ENCODE results near the gene KLK12. TPM values are rescaled to one million over a fixed set of nuclear protein-coding genes. Genes with fewer than 3 reads are reported as not detected.
A peak's percentile ranks its signal among the peaks of the same experiment; 100 is the strongest.

Gene KLK12
- total RNA-seq, 1 experiment from 2014 or later, result not detected

GRCh38 chr19:51002542-51003311 is 32.1 kb downstream of the KLK12 start:
- no peak overlapping the region for H2AFZ ChIP-seq (ENCODE audit: low read length)
- DNase-seq, result peak; percentile 100

More at GRCh38 chr19:51002542-51003311, 32.1 kb downstream of the KLK12 start:
- Histone ChIP-seq H3K23me2 (ENCODE audit: insufficient read length, low read depth, low read length, poor library complexity, severe bottlenecking) (peaks cover 6% of the 10 kb centered on the region), H2BK120ac (ENCODE audit: low read depth, low read length, poor library complexity, severe bottlenecking) (no peak overlapping the region), H3T11ph (ENCODE audit: low read length) (no peak overlapping the region), H3K9me3 (ENCODE audit: control insufficient read depth, low read depth, low read length) (no peaks in the 10 kb centered on the region), H4K91ac (ENCODE audit: insufficient read length, low read depth, low read length) (peak overlapping the region; percentile 32), H2BK5ac (ENCODE audit: insufficient read length, low read length) (no peak overlapping the region), H3K18ac (ENCODE audit: insufficient read length, low read depth, low read length) (peak overlapping the region; percentile 51), H2BK15ac (ENCODE audit: low read depth, low read length) (no peak overlapping the region), H3K4me1 (ENCODE audit: insufficient read depth, low read length) (0 out of 2 replicates have a peak, but pooled peaks cover 4% of the 10 kb centered on the region), H3K79me2 (ENCODE audit: insufficient read depth, low read length) (no peaks in the 10 kb centered on the region), H3K4ac (ENCODE audit: low read depth, low read length) (no peak overlapping the region), H3K14ac (ENCODE audit: insufficient read depth, low read length) (0 out of 2 replicates have a peak overlapping the region, but pooled peaks have one; percentile 77), H3K23ac (ENCODE audit: insufficient read length, low read depth, low read length) (no peak overlapping the region), H3K27ac (ENCODE audit: insufficient read length, low read depth, low read length) (peak overlapping the region; percentile 14), H2BK12ac (ENCODE audit: insufficient read length, low read depth, low read length) (no peak overlapping the region), H4K20me1 (ENCODE audit: control insufficient read depth, insufficient read depth, insufficient read length) (no peaks in the 10 kb centered on the region), H3K4me2 (ENCODE audit: insufficient read depth, insufficient read length, low read length) (peak overlapping the region; percentile 76), H4K8ac (replicated peaks; ENCODE audit: insufficient read length, low read depth, low read length) (no peak overlapping the region), H3K9ac (ENCODE audit: extremely low read depth, insufficient read length, low read length) (peak overlapping the region; percentile 46), H2BK20ac (ENCODE audit: low read depth, low read length, poor library complexity, severe bottlenecking) (no peak overlapping the region), H3K27me3 (ENCODE audit: insufficient read depth, low read length) (no peaks in the 10 kb centered on the region), H4K5ac (ENCODE audit: insufficient read length, low read depth, low read length) (no peak overlapping the region), H2AK5ac (ENCODE audit: insufficient read length, low read length) (no peak overlapping the region), H3K79me1 (ENCODE audit: insufficient read depth, low read depth, low read length, poor library complexity, severe bottlenecking) (no peaks in the 10 kb centered on the region), H3K56ac (ENCODE audit: insufficient read length, low read depth, low read length) (no peak overlapping the region)
- H3K27me3 Mint-ChIP-seq (ENCODE audit: low read depth), result peaks cover 42% of the 10 kb centered on the region
- H3K9me3 Mint-ChIP-seq, result no peaks in the 10 kb centered on the region; a peak in 1 of 5 replicates
- TF ChIP-seq CTCF (conservative IDR thresholded peaks at IDR 0.05), result no peak
- H3K4me3 Mint-ChIP-seq, result peak overlapping the region; percentile 14 to 59; a peak in 4 of 5 replicates
- no peaks in the 10 kb centered on the region for H3K36me3 Mint-ChIP-seq (ENCODE audit: insufficient read depth in 1 of 3, low read depth in 3 of 3)
- WGBS (ENCODE audit: extremely low coverage, insufficient read length, low lambda C conversion rate), result no CpG with 5 or more reads among the region's 42 CpGs
- peaks cover 22 to 31% of the 10 kb centered on the region in 2 experiments for H3K4me1 Mint-ChIP-seq
- H3K27ac Mint-ChIP-seq, result peak overlapping the region in 2 of 3 experiments; percentile 57 to 88; a peak in 3 of 7 replicates
